Ovary (tissue), 9 donors: ENCODE data around the gene SRRM2. TPM values are rescaled to one million over a fixed set of nuclear protein-coding genes. Genes with fewer than 3 reads are reported as not detected.

Experiments
- DNase-seq, 5 donors: peaks; one replicate each; pipeline ENCODE4 v3.0.0-alpha.2; 2019 to 2020
- H3K27ac ChIP-seq, 2 donors: fragments of 200-600 bp; one replicate each; pipeline versions ENCODE4 v1.5.1 to v1.8.0; 2019 to 2022
- H3K27me3 ChIP-seq: fragments of 200-600 bp; one replicate; pipeline ENCODE4 v1.8.0; 2022
- H3K36me3 ChIP-seq: fragments of 200-600 bp; sonication (generic); one replicate; pipeline ENCODE4 v1.5.1; 2019
- H3K4me1 ChIP-seq: one replicate; pipeline ENCODE4 v1.8.1; 2013; ENCODE audit warnings: mild to moderate bottlenecking, moderate library complexity; ENCODE audit not compliant: insufficient read depth
- H3K4me3 ChIP-seq: fragments of 200-600 bp; sonication (generic); one replicate; pipeline ENCODE4 v1.5.1; 2017
- H3K9me3 ChIP-seq, 2 donors: fragments of 200-600 bp in 1 of 2; sonication (generic) in 1 of 2; one replicate each; pipeline versions ENCODE4 v1.5.1 to v1.8.1; 2013 to 2019; ENCODE audit warnings: mild to moderate bottlenecking in 1 of 2, moderate library complexity in 1 of 2
- EP300 ChIP-seq: sonication (generic); formaldehyde crosslinking; IDR thresholded peaks from one replicate; pipeline ENCODE4 v1.6.1; 2017; ENCODE audit warnings: antibody characterized with exemption
- POLR2A ChIP-seq: fragments of 450-650 bp; IDR thresholded peaks from one replicate; pipeline ENCODE4 v1.6.1; 2017; ENCODE audit warnings: antibody characterized with exemption, mild to moderate bottlenecking, moderate library complexity
- WGBS, 3 donors: extraction: QIAGEN DNeasy Blood & Tissue Kit in 1 of 3; methylation state at CpG; one replicate each; pipeline versions ENCODE4 v1.1.5 to v1.1.7; 2013 to 2017; 5-methylcytosine and 5-hydroxymethylcytosine counted together
- intact Hi-C, 4 donors: fragments of 100-400 bp; cut with DNase I; formaldehyde crosslinking; loops; one replicate each; pipeline versions ENCODE4 v1.11.0 to v1.15.1; 2022 to 2023
- polyA plus RNA-seq, 2 donors: library from polyadenylated mRNA; stranded (reverse); fragments of 200-250 nt in 1 of 2; fragments of 350-450 nt in 1 of 2; fragmentation: Illumina TruSeq in 1 of 2; extraction: RNeasy Lipid Tissue Mini Kit (QIAGEN cat#74804) in 1 of 2; gene quantifications; one replicate each; pipeline ENCODE4 v1.2.3, GENCODE V29; 2013 to 2014
- total RNA-seq, 7 donors: library from RNA; depleted of rRNA in 2 of 7; stranded (reverse); fragments of >200 nt in 2 of 7; fragmentation: NEBNext Ultra II Directional in 3 of 7; extraction: Animal tissue kit (Norgen Biotek cat#: 25700) in 3 of 7; gene quantifications; one replicate each; pipeline versions ENCODE4 v1.1.0 to v1.2.4, GENCODE V29; 2016 to 2023
- TF ChIP-seq, protein P1 (sequence below), 3 donors: fragments of 450-650 bp in 2 of 3; fragments of 200-600 bp in 1 of 3; IDR thresholded peaks; one replicate each; pipeline versions ENCODE4 v1.5.1 to v1.8.0; 2016 to 2022; ENCODE audit warnings: antibody characterized with exemption in 3 of 3, mild to moderate bottlenecking in 1 of 3
- donor health status: DM: no; HTN: no; CAD: no; lungs with moderate emphysema.
- donor health status: DM: no; HTN: no; CAD: no.
- donor health status: Bipolar disorder and iron deficiency.
- donor health status: DM: yes; HTN: yes; CAD: no.
- donor health status: DM: no; HTN: no; CAD: no.
- donor health status: DM: yes; HTN: yes; CAD: no.

SRRM2 gene
- total and polyA plus RNA-seq, 9 donors, result 300 to 736 (median 524) TPM

DNA sequence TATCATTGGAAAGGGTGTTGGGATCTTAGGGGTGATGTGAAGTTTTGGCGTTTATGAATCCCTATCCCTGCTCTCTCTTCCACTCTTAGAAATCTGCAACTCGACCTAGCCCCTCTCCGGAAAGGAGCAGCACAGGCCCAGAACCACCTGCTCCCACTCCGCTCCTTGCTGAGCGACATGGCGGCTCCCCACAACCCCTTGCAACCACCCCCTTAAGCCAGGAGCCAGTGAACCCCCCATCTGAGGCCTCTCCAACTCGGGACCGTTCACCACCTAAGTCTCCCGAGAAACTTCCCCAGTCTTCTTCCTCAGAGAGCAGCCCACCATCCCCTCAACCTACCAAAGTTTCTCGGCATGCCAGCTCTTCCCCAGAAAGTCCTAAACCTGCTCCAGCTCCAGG is 9.0 kb downstream of the SRRM2 start:
- H3K4me3 ChIP-seq, result no peak overlapping the region
- no peaks in the 10 kb centered on the region for H3K9me3 ChIP-seq
- no peaks in the 10 kb centered on the region for H3K36me3 ChIP-seq
- H3K27ac ChIP-seq, result no peak overlapping the region
- intact Hi-C loops, result no loop called here
- H3K4me1 ChIP-seq, result peaks cover 4% of the 10 kb centered on the region
- TF ChIP-seq POLR2A, result no peak
- TF ChIP-seq, protein P1, sequence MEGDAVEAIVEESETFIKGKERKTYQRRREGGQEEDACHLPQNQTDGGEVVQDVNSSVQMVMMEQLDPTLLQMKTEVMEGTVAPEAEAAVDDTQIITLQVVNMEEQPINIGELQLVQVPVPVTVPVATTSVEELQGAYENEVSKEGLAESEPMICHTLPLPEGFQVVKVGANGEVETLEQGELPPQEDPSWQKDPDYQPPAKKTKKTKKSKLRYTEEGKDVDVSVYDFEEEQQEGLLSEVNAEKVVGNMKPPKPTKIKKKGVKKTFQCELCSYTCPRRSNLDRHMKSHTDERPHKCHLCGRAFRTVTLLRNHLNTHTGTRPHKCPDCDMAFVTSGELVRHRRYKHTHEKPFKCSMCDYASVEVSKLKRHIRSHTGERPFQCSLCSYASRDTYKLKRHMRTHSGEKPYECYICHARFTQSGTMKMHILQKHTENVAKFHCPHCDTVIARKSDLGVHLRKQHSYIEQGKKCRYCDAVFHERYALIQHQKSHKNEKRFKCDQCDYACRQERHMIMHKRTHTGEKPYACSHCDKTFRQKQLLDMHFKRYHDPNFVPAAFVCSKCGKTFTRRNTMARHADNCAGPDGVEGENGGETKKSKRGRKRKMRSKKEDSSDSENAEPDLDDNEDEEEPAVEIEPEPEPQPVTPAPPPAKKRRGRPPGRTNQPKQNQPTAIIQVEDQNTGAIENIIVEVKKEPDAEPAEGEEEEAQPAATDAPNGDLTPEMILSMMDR (IDR thresholded peaks at IDR 0.05), result no peak
- no peak for TF ChIP-seq EP300
- WGBS, 3 donors, result 93 to 97% (median 96%) methylated on average over 10 of the region's 10 CpGs
- no peak for DNase-seq
- no peaks in the 10 kb centered on the region for H3K27me3 ChIP-seq

- intact Hi-C loops, result no loop called here
- peaks cover 1% of the 10 kb centered on the region for H3K4me1 ChIP-seq
- WGBS, 3 donors, result 97% methylated on average over 42 of the region's 42 CpGs
- no peak overlapping the region for H3K4me3 ChIP-seq
- no peak overlapping the region for H3K27ac ChIP-seq
- H3K9me3 ChIP-seq, result no peaks in the 10 kb centered on the region
- TF ChIP-seq POLR2A (no peak), EP300 (no peak)
- TF ChIP-seq, protein P1 (IDR thresholded peaks at IDR 0.05), result no peak
- DNase-seq, result no peak
- H3K36me3 ChIP-seq, result no peaks in the 10 kb centered on the region
- no peaks in the 10 kb centered on the region for H3K27me3 ChIP-seq
Measured at GRCh38 chr16:2761886-2762583, 9.6 kb downstream of the SRRM2 start.

DNA sequence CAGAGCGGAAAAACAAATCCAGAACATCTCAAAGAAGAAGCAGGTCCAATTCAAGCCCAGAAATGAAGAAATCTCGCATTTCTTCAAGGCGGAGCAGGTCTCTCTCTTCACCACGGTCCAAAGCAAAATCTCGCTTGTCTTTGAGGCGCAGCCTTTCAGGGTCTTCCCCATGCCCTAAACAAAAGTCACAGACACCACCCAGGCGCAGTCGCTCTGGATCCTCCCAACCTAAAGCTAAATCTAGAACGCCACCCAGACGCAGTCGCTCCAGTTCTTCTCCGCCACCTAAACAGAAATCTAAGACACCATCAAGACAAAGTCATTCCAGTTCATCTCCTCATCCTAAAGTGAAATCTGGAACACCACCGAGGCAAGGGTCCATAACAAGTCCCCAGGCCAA is 10.3 kb downstream of the SRRM2 start:
- DNase-seq, result no peak
- WGBS, 3 donors, result 97 to 98% (median 98%) methylated on average over 13 of the region's 13 CpGs
- Histone ChIP-seq H3K4me1 (peaks cover 1% of the 10 kb centered on the region), H3K27ac (no peak overlapping the region), H3K4me3 (no peak overlapping the region), H3K36me3 (no peaks in the 10 kb centered on the region), H3K27me3 (no peaks in the 10 kb centered on the region), H3K9me3 (no peaks in the 10 kb centered on the region)
- TF ChIP-seq POLR2A, result no peak
- TF ChIP-seq, protein P1 (IDR thresholded peaks at IDR 0.05), result no peak
- TF ChIP-seq EP300, result no peak
- intact Hi-C loops, result no loop called here

GRCh38 chr16:2763173-2763572 is 10.7 kb downstream of the SRRM2 start:
- H3K27me3 ChIP-seq, result no peaks in the 10 kb centered on the region
- peaks cover 1% of the 10 kb centered on the region for H3K4me1 ChIP-seq
- H3K4me3 ChIP-seq, result no peak overlapping the region
- H3K36me3 ChIP-seq, result no peaks in the 10 kb centered on the region
- H3K9me3 ChIP-seq, result no peaks in the 10 kb centered on the region
- TF ChIP-seq EP300 (no peak), POLR2A (no peak)
- TF ChIP-seq, protein P1 (IDR thresholded peaks at IDR 0.05), result no peak
- no peak for DNase-seq
- intact Hi-C loops, result no loop called here
- 95 to 98% (median 97%) methylated on average over 6 of the region's 6 CpGs for WGBS, 3 donors
- no peak overlapping the region for H3K27ac ChIP-seq
